Type B pancreatic cell (in vitro differentiated cells): ENCODE measurements around the gene EXT2. TPM values are rescaled to one million over a fixed set of nuclear protein-coding genes. Genes with fewer than 3 reads are reported as not detected.
A peak's percentile ranks its signal among the peaks of the same experiment; 100 is the strongest.

ENCODE experiments used
- DNase-seq: peaks from one replicate; pipeline ENCODE4 v3.0.0; 2021; ENCODE audit warnings: mixed read lengths; ENCODE audit not compliant: unreplicated experiment; ENCODE audit errors: extremely low spot score
- H3K27ac Mint-ChIP-seq: 2 replicates; pipeline ENCODE4 v1.8.0; 2021; ENCODE audit warnings: mild to moderate bottlenecking, mixed read lengths
- H3K27me3 Mint-ChIP-seq: 2 replicates; pipeline ENCODE4 v1.8.0; 2021; ENCODE audit warnings: mixed read lengths
- H3K36me3 Mint-ChIP-seq: 2 replicates; pipeline ENCODE4 v1.8.0; 2021; ENCODE audit warnings: mixed read lengths
- H3K4me1 Mint-ChIP-seq: one replicate; pipeline ENCODE4 v1.8.0; 2021; ENCODE audit warnings: mixed read lengths; ENCODE audit not compliant: unreplicated experiment
- H3K4me3 Mint-ChIP-seq: 2 replicates; pipeline ENCODE4 v1.8.0; 2021; ENCODE audit warnings: mild to moderate bottlenecking, mixed read lengths
- H3K9me3 Mint-ChIP-seq: 2 replicates; pipeline ENCODE4 v1.8.0; 2021; ENCODE audit warnings: mixed read lengths
- total RNA-seq: library from RNA; stranded (reverse); gene quantifications from 2 replicates; pipeline ENCODE4 v1.2.1, GENCODE V29; 2021; ENCODE audit warnings: low replicate concordance
- TF ChIP-seq, protein P1 (sequence below): fragments of 200-600 bp; sonication (generic); conservative IDR thresholded peaks from 2 replicates; pipeline ENCODE4 v1.5.0; 2021; ENCODE audit warnings: antibody characterized with exemption, mild to moderate bottlenecking

Gene EXT2
- total RNA-seq, 1 donor from 2014 or later = 62.7 TPM

DNA sequence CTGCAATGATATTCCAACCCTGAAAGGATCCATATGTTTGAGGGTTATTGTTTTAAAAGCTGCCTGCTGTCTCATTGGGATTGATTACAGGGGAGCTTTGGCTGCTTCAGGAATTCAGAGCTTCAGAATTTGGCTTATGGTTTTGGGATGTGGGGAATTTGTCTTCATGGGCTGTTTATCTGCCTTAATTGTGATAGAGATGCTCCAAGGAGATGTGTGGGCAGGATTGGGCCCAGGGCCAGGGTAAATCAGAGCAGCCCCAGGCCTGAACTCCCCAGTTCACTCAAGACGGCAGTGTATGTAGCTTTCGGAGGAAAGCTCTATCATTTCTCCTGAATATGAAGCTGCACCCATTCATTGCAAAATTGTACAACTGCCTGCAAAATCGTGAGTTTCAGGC lies 126.0 kb downstream of the EXT2 start:
- Mint-ChIP-seq H3K4me3 (peak overlapping the region; percentile 3), H3K27me3 (no peaks in the 10 kb centered on the region), H3K9me3 (no peaks in the 10 kb centered on the region), H3K36me3 (peaks cover 9% of the 10 kb centered on the region), H3K4me1 (peaks cover 32% of the 10 kb centered on the region), H3K27ac (no peak overlapping the region)
- no peak for DNase-seq
- TF ChIP-seq, protein P1, sequence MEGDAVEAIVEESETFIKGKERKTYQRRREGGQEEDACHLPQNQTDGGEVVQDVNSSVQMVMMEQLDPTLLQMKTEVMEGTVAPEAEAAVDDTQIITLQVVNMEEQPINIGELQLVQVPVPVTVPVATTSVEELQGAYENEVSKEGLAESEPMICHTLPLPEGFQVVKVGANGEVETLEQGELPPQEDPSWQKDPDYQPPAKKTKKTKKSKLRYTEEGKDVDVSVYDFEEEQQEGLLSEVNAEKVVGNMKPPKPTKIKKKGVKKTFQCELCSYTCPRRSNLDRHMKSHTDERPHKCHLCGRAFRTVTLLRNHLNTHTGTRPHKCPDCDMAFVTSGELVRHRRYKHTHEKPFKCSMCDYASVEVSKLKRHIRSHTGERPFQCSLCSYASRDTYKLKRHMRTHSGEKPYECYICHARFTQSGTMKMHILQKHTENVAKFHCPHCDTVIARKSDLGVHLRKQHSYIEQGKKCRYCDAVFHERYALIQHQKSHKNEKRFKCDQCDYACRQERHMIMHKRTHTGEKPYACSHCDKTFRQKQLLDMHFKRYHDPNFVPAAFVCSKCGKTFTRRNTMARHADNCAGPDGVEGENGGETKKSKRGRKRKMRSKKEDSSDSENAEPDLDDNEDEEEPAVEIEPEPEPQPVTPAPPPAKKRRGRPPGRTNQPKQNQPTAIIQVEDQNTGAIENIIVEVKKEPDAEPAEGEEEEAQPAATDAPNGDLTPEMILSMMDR = no peak

DNA sequence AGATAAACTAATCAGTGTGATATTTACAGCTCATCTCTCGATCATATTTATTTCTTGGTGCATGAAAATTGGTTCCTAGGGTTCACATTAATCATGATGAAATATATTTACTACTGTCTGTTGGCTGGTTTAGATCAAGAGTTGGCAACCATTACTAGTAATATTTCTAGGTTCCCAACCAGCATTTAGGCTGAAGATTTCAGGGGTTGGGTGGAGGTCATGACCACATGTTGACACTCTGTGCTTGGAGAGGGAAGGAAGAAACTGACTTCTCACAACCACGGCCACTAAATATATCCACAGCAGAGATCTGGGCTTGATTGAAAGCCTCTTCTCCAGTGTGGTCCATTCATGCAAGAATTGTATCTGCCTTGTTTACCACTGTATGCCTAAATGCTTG lies 126.5 kb downstream of the EXT2 start:
- DNase-seq = no peak
- H3K36me3 Mint-ChIP-seq = peaks cover 9% of the 10 kb centered on the region
- no peaks in the 10 kb centered on the region for H3K27me3 Mint-ChIP-seq
- H3K27ac Mint-ChIP-seq = no peak overlapping the region
- no peaks in the 10 kb centered on the region for H3K9me3 Mint-ChIP-seq
- no peak overlapping the region for H3K4me3 Mint-ChIP-seq
- TF ChIP-seq, protein P1 = no peak
- peaks cover 30% of the 10 kb centered on the region for H3K4me1 Mint-ChIP-seq

DNA sequence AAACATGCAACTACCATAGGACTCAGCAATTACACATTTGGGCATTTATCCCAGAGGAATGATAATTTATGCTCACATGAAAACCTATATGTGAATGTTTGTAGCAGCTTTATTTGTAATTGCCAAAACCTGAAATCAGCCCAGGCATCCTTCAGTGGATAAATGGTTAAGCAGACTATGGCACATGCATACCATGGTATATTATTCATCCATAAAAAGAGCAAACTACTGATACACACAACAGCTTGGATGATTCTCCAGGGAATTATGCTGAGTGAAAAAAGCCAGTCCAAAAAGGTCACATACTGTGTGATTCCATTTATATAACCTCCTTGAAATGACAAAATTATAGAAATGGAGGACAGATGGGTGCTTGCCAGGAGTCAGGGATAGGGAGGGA lies 127.8 kb downstream of the EXT2 start:
- Mint-ChIP-seq H3K27me3 (no peaks in the 10 kb centered on the region), H3K27ac (no peak overlapping the region), H3K4me3 (no peak overlapping the region), H3K36me3 (peaks cover 8% of the 10 kb centered on the region), H3K4me1 (peaks cover 33% of the 10 kb centered on the region), H3K9me3 (no peaks in the 10 kb centered on the region)
- TF ChIP-seq, protein P1 = no peak
- no peak for DNase-seq

DNA sequence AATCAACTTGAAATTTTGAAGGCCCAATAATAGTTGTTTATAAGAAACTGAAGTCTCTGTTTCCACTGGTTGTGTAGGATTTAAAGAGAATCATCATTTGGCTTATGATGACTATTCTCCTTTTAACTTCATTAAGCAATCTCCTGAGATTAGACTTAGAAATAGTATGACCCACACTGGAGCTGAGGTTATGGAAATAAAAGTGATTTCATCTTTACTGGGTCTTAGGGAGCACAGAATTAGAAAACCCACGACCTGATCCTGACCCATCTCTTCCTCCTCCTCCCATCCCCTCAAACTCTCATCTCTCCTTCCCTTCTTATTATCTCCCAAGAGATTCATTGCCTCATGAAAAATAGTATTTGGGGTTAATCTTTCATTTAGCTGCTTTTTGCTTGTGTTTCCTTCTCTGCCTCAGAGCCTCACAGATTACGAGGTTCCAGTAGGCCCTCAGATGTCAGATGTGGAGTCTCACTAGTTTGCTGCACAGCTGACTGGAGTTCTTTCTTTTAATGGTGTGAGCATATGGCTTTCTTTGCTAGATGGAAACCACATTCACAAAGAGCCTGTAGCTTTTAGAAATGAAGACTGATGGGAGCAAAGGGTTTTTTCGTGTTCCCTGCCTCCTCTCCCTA lies 129.5 kb downstream of the EXT2 start:
- Mint-ChIP-seq H3K27ac (no peak overlapping the region), H3K4me1 (peaks cover 36% of the 10 kb centered on the region), H3K4me3 (no peak overlapping the region), H3K36me3 (peaks cover 6% of the 10 kb centered on the region), H3K27me3 (no peaks in the 10 kb centered on the region), H3K9me3 (no peaks in the 10 kb centered on the region)
- DNase-seq = no peak
- TF ChIP-seq, protein P1 = no peak

DNA sequence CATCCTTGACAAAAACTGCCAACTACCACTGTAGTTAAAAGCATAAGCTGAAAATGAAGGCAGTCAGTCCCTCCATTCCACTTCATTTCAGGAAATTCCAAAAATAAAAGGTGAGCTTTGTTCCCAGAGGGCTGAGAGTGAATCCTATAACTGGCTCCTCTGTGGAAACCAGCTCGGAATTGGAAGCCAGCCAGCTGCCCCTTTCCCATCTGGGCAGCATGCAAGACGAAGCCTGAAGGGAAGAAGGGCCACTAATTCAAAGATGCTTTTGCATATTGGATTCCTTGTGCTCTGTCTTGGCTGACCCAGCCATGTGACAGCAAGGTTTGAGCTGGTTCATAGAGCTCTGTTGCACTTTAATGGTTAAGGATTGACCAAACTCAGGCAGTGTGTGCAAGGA lies 131.0 kb downstream of the EXT2 start:
- Mint-ChIP-seq H3K4me1 (peaks cover 25% of the 10 kb centered on the region), H3K27me3 (no peaks in the 10 kb centered on the region), H3K27ac (no peak overlapping the region), H3K36me3 (peaks cover 6% of the 10 kb centered on the region), H3K9me3 (no peaks in the 10 kb centered on the region), H3K4me3 (no peak overlapping the region)
- no peak for DNase-seq
- TF ChIP-seq, protein P1 = no peak
